K562 (cell line): ENCODE results near the gene HDAC2. TPM values are rescaled to one million over a fixed set of nuclear protein-coding genes. Genes with fewer than 3 reads are reported as not detected.

Source experiments
- ATAC-seq: fragments of 200-7000 bp; cut with Tn5 transposase; 3 replicates; pipeline ENCODE4 v1.9.1; 2020; ENCODE audit warnings: moderate library complexity
- BruUV-seq: library from RNA; stranded (reverse); fragments of 400-500 nt; replicated peaks from 2 replicates; lab custom pipeline; 2021; lab: Mats Ljungman, UMichigan
- CTCF ChIA-PET: fragments of 300-600 bp; formaldehyde crosslinking; extraction: SDS; loops from one replicate; lab custom pipeline; 2021; ENCODE audit warnings: low intra/inter-chr PET ratio; lab: Yijun Ruan, JAX
- POLR2A ChIA-PET: fragments of 300-600, 350-650 bp; sonication (Branson Sonifier 250); formaldehyde crosslinking; extraction: SDS; loops from one replicate; lab custom pipeline; 2021; ENCODE audit warnings: antibody characterized with exemption, inconsistent platforms; lab: Yijun Ruan, JAX
- DNase-seq, 4 experiments: peaks; one replicate each; pipeline versions ENCODE4 v3.0.0 to v3.0.0-alpha.2; 2011 to 2018; ENCODE audit warnings: low spot score in 3 of 4, mixed read lengths in 3 of 4; ENCODE audit errors: extremely low read depth in 1 of 4
- FAIRE-seq: peaks from 2 replicates; lab custom pipeline; 2011; peaks lifted over from hg19 to GRCh38; lab: Jason Lieb, UNC
- H2AFZ ChIP-seq: 2 replicates; pipeline ENCODE4 v1.6.0; 2011; ENCODE audit warnings: low read depth, low read length, control low read depth, inconsistent platforms
- H3K27ac ChIP-seq: fragments of 200-600 bp; 3 replicates; pipeline ENCODE4 v1.8.0; 2011; ENCODE audit warnings: low read depth, mild to moderate bottlenecking, control low read depth, inconsistent platforms, low read length, moderate library complexity, mixed read lengths; ENCODE audit errors: extremely low read depth
- H3K27me3 ChIP-seq, 2 experiments: fragments of 300-600 bp in 1 of 2; 2 replicates in 1 of 2; 3 replicates in 1 of 2; pipeline versions ENCODE4 v1.6.0 to v1.8.0; 2011; ENCODE audit warnings: inconsistent platforms in 2 of 2, low read length in 2 of 2, mild to moderate bottlenecking in 1 of 2, mixed read lengths in 1 of 2, moderate library complexity in 1 of 2; ENCODE audit not compliant: control insufficient read depth in 2 of 2, insufficient read depth in 2 of 2
- H3K36me3 ChIP-seq: fragments of 300-600 bp; 3 replicates; pipeline ENCODE4 v1.8.0; 2011; ENCODE audit warnings: mild to moderate bottlenecking, low read length, inconsistent platforms; ENCODE audit not compliant: control insufficient read depth, insufficient read depth
- H3K4me1 ChIP-seq, 2 experiments: fragments of 200-600 bp in 1 of 2; replicated peaks in 1 of 2; 2 replicates in 1 of 2; 3 replicates in 1 of 2; pipeline versions ENCODE4 v1.5.1 to v1.8.0; 2011; ENCODE audit warnings: inconsistent platforms in 2 of 2, low read length in 2 of 2, mild to moderate bottlenecking in 1 of 2, mixed read lengths in 1 of 2, moderate library complexity in 1 of 2; ENCODE audit not compliant: control insufficient read depth in 2 of 2, insufficient read depth in 2 of 2
- H3K4me2 ChIP-seq: 2 replicates; pipeline ENCODE4 v1.6.1; 2011; ENCODE audit warnings: low read length, control low read depth, inconsistent platforms, mixed read lengths; ENCODE audit not compliant: insufficient read depth
- H3K4me3 ChIP-seq: fragments of 200-600 bp; sonication (generic), shearing (Covaris generic); 2 replicates; pipeline ENCODE4 v1.5.1; 2016; ENCODE audit warnings: control low read depth, inconsistent platforms
- H3K79me2 ChIP-seq: fragments of 200-600 bp; 3 replicates; pipeline ENCODE4 v1.8.0; 2011; ENCODE audit warnings: low read length, inconsistent platforms; ENCODE audit not compliant: control insufficient read depth, insufficient read depth
- H3K9ac ChIP-seq, 2 experiments: 2 replicates each; pipeline versions ENCODE4 v1.6.0 to v1.6.1; 2011; ENCODE audit warnings: low read depth in 2 of 2, low read length in 2 of 2, control low read depth in 1 of 2, inconsistent platforms in 1 of 2, mild to moderate bottlenecking in 1 of 2, mixed read lengths in 1 of 2; ENCODE audit not compliant: insufficient read depth in 1 of 2
- H3K9me1 ChIP-seq: one replicate; pipeline ENCODE4 v1.6.0; 2011; ENCODE audit warnings: inconsistent platforms, mild to moderate bottlenecking, low read length, moderate library complexity; ENCODE audit not compliant: control insufficient read depth, insufficient read depth
- H3K9me3 ChIP-seq: replicated peaks from 2 replicates; pipeline ENCODE4 v1.5.1; 2011; ENCODE audit warnings: low read depth, low read length, inconsistent platforms; ENCODE audit not compliant: control insufficient read depth, insufficient read depth
- H4K20me1 ChIP-seq: replicated peaks from 2 replicates; pipeline ENCODE4 v1.6.1; 2011; ENCODE audit warnings: low read length, inconsistent platforms, mixed read lengths; ENCODE audit not compliant: control insufficient read depth, insufficient read depth
- CBX2 ChIP-seq: fragments of 200-600 bp; sonication (generic); IDR thresholded peaks from one replicate; pipeline ENCODE4 v1.6.1; 2012; ENCODE audit warnings: mild to moderate bottlenecking, low read length, inconsistent platforms; ENCODE audit not compliant: insufficient read depth, poor library complexity, severe bottlenecking
- CBX5 ChIP-seq: IDR thresholded peaks from 2 replicates; pipeline ENCODE4 v1.6.1; 2014; ENCODE audit warnings: low read depth, borderline replicate concordance
- FOXJ2 ChIP-seq: fragments of 200-800 bp; sonication (Bioruptor generic); IDR thresholded peaks from 2 replicates; pipeline ENCODE4 v1.6.1; 2016; ENCODE audit warnings: missing genetic modification characterization, missing compliant biosample characterization
- HEY1 ChIP-seq: fragments of 250-450 bp; sonication (Bioruptor Pico); IDR thresholded peaks from 2 replicates; pipeline ENCODE4 v1.5.0; 2020; ENCODE audit warnings: mild to moderate bottlenecking, moderate library complexity, borderline replicate concordance
- HNRNPL ChIP-seq: fragments of 200-400 bp; formaldehyde crosslinking; IDR thresholded peaks from 2 replicates; pipeline ENCODE4 v1.6.1; 2017; ENCODE audit warnings: low read depth, mild to moderate bottlenecking, low read length
- MIER1 ChIP-seq: fragments of 450-650 bp; IDR thresholded peaks from 2 replicates; pipeline ENCODE4 v1.6.1; 2016; ENCODE audit warnings: antibody characterized with exemption, mild to moderate bottlenecking, low read depth
- MITF ChIP-seq: IDR thresholded peaks from 2 replicates; pipeline ENCODE4 v1.6.1; 2014; ENCODE audit warnings: antibody characterized with exemption
- PURB ChIP-seq: sonication (generic); formaldehyde crosslinking; IDR thresholded peaks from 2 replicates; pipeline ENCODE4 v1.9.0; 2021; ENCODE audit warnings: low read depth, mild to moderate bottlenecking, missing genetic modification reagents
- RHOXF2B ChIP-seq: fragments of 250-450 bp; sonication (Bioruptor Pico); conservative IDR thresholded peaks from 2 replicates; pipeline ENCODE4 v1.5.1; 2021
- SMARCB1 ChIP-seq: IDR thresholded peaks from 2 replicates; pipeline ENCODE4 v1.6.1; 2011; ENCODE audit warnings: improper control_type of control experiment, low read depth; ENCODE audit not compliant: insufficient read length
- ZBTB1 ChIP-seq: sonication (generic); formaldehyde crosslinking; IDR thresholded peaks from 2 replicates; pipeline ENCODE4 v1.8.1; 2023; ENCODE audit warnings: missing genetic modification reagents, low read depth, mild to moderate bottlenecking, borderline replicate concordance
- ZNF165 ChIP-seq: fragments of 250-450 bp; sonication (Bioruptor Pico); IDR thresholded peaks from 2 replicates; pipeline ENCODE4 v1.4.0; 2020; ENCODE audit warnings: borderline replicate concordance
- ZNF551 ChIP-seq: fragments of 250-450 bp; sonication (Bioruptor Pico); IDR thresholded peaks from 2 replicates; pipeline ENCODE4 v1.5.0; 2021; ENCODE audit warnings: mild to moderate bottlenecking, moderate library complexity
- WGBS: fragments of 100-300 bp; shearing (Covaris generic); methylation state at CpG from one replicate; pipeline ENCODE4 v1.1.6; 2016; ENCODE audit warnings: low coverage, mixed read lengths; ENCODE audit not compliant: insufficient coverage; ENCODE audit errors: missing lambda C conversion rate; 5-methylcytosine and 5-hydroxymethylcytosine counted together
- in situ Hi-C: fragments of 300-500 bp; cut with MboI; formaldehyde crosslinking; loops from 4 replicates; pipeline ENCODE4 v1.15.0; 2018; ENCODE audit warnings: inconsistent platforms, mixed read lengths
- intact Hi-C: fragments of 100-400 bp; cut with micrococcal nuclease; formaldehyde crosslinking; loops from 2 replicates; pipeline ENCODE4 v1.14.2; 2022
- polyA plus RNA-seq, 8 experiments: library from polyadenylated mRNA; depleted of rRNA in 4 of 8; stranded (reverse) in 5 of 8; unstranded in 3 of 8; fragments of >200 nt; fragmentation: Nextera tagmentation in 2 of 8; fragmentation: Illumina TruSeq in 1 of 8; extraction: Ambion mirVana in 2 of 8; extraction: Trizol in 1 of 8; gene quantifications; 2 replicates each; pipeline versions ENCODE4 v1.2.1 to v1.2.3, GENCODE V29; 2011 to 2014; ENCODE audit warnings: inconsistent platforms in 1 of 8, missing spikeins in 1 of 8
- total RNA-seq, 7 experiments: library from RNA; depleted of rRNA in 6 of 7; stranded (reverse); fragments of >200 nt in 6 of 7; fragmentation: Illumina TruSeq in 2 of 7; extraction: Trizol in 2 of 7; gene quantifications; 2 replicates each; pipeline versions ENCODE4 v1.2.1 to v1.2.3, GENCODE V29; 2011 to 2021; ENCODE audit warnings: low replicate concordance in 1 of 7
- TF ChIP-seq, protein P1 (sequence below): fragments of 450-650 bp; IDR thresholded peaks from 2 replicates; pipeline ENCODE4 v1.6.1; 2016
- TF ChIP-seq, protein P2 (sequence below): fragments of 200-800 bp; sonication (Bioruptor generic); IDR thresholded peaks from 2 replicates; pipeline ENCODE4 v1.6.1; 2017; ENCODE audit warnings: missing genetic modification characterization, missing compliant biosample characterization

The HDAC2 gene
- total and polyA plus RNA-seq, 9 of the 15 experiments (the other 6 are each of a cell fraction or from before 2014, with no cell fraction given): 67.0 to 277 (median 151) TPM

- TF ChIP-seq SMARCB1 (no peak), ZNF165 (CRISPR knock-in tag) (no peak)
Measured at GRCh38 chr6:114001354-114001753, 30.4 kb upstream of the HDAC2 start (continued).

DNA sequence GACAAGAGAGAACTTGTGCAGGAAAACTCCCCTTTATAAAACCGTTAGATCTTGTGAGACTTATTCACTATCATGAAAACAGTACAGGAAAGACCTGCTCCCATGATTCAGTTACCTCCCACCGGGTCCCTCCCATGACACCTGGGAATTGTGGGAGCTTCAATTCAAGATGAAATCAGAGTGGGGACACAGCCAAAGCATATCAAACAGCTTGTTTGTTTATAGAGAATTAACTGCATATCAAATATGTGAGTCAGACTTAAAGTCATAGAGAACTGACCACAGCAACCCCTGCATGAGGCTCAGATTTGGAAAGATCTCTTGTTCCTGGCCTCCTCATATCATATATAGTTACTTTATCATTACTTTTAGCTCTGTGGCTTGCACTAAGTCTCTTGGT, 29.1 kb upstream of the HDAC2 start:
- no peaks in the 10 kb centered on the region for H3K36me3 ChIP-seq
- ChIA-PET CTCF (no interaction called here), POLR2A (interaction anchor here (0.6 kb wide), 1 partner anchor 101 kb away, joined by 3 read pairs; no protein-coding TSS in a partner anchor)
- no peaks in the 10 kb centered on the region for H3K9me3 ChIP-seq
- BruUV-seq: no TSS peak
- intact Hi-C loops (no loop called here), in situ Hi-C loops (no loop called here)
- no peaks in the 10 kb centered on the region for H3K9me1 ChIP-seq
- H3K4me3 ChIP-seq: no peak overlapping the region
- no peaks in the 10 kb centered on the region for H4K20me1 ChIP-seq
- no peak for DNase-seq
- H3K27me3 ChIP-seq: no peaks in the 10 kb centered on the region
- no peak overlapping the region for H2AFZ ChIP-seq
- no peak for ATAC-seq
- no peaks in the 10 kb centered on the region for H3K4me1 ChIP-seq
- no peak overlapping the region for H3K4me2 ChIP-seq
- WGBS: 0% methylated on average over 2 of the region's 2 CpGs
- no peak for FAIRE-seq
- no peak overlapping the region for H3K9ac ChIP-seq
- no peak overlapping the region for H3K27ac ChIP-seq
- no peaks in the 10 kb centered on the region for H3K79me2 ChIP-seq
- TF ChIP-seq PURB (CRISPR knock-in tag): no peak
- no peak for TF ChIP-seq HNRNPL
- TF ChIP-seq, protein P1, sequence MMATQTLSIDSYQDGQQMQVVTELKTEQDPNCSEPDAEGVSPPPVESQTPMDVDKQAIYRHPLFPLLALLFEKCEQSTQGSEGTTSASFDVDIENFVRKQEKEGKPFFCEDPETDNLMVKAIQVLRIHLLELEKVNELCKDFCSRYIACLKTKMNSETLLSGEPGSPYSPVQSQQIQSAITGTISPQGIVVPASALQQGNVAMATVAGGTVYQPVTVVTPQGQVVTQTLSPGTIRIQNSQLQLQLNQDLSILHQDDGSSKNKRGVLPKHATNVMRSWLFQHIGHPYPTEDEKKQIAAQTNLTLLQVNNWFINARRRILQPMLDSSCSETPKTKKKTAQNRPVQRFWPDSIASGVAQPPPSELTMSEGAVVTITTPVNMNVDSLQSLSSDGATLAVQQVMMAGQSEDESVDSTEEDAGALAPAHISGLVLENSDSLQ: no peak
- TF ChIP-seq RHOXF2B (CRISPR knock-in tag): no peak
- TF ChIP-seq, protein P2, sequence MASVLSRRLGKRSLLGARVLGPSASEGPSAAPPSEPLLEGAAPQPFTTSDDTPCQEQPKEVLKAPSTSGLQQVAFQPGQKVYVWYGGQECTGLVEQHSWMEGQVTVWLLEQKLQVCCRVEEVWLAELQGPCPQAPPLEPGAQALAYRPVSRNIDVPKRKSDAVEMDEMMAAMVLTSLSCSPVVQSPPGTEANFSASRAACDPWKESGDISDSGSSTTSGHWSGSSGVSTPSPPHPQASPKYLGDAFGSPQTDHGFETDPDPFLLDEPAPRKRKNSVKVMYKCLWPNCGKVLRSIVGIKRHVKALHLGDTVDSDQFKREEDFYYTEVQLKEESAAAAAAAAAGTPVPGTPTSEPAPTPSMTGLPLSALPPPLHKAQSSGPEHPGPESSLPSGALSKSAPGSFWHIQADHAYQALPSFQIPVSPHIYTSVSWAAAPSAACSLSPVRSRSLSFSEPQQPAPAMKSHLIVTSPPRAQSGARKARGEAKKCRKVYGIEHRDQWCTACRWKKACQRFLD (CRISPR knock-in tag): no peak
- TF ChIP-seq ZNF551 (CRISPR knock-in tag): no peak
- TF ChIP-seq HEY1 (CRISPR knock-in tag): no peak
- no peak for TF ChIP-seq FOXJ2 (tag)
- TF ChIP-seq MITF: no peak
- no peak for TF ChIP-seq ZBTB1 (CRISPR knock-in tag)
- TF ChIP-seq MIER1: no peak
- no peak for TF ChIP-seq CBX5
- no peak for TF ChIP-seq CBX2
